Stimulated activated CD8-positive, alpha-beta memory T cell treated with anti-CD3 and anti-CD28 coated beads, Interleukin-12 subunit alpha, Interleukin-12 subunit beta, amount 100 ng/mL, for 1 hour (primary cell): ENCODE measurements around the gene OR52B2.
"Not testable (repeated sequence)": the region's sequence is repeated elsewhere in the genome, so short reads cannot be mapped to it uniquely, and the experiment has no call there.

ENCODE experiments used
- DNase-seq: peaks from one replicate; pipeline ENCODE4 v3.0.0-alpha.2; 2020; ENCODE audit warnings: low read depth

Gene OR52B2

GRCh38 chr11:6152126-6152525 lies 18.0 kb downstream of the OR52B2 start:
- DNase-seq: no peak

- no peak for DNase-seq
Measured at GRCh38 chr11:6151117-6151516, 19.0 kb downstream of the OR52B2 start.

DNA sequence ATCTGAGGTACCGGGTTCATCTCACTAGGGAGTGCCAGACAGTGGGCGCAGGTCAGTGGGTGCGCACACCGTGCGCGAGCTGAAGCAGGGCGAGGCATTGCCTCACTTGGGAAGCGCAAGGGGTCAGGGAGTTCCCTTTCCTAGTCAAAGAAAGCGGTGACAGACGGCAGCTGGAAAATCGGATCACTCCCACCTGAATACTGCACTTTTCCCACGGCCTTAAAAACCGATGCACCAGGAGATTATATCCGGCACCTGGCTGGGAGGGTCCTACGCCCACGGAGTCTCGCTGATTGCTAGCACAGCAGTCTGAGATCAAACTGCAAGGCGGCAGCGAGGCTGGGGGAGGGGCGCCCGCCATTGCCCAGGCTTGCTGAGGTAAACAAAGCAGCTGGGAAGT lies 26.4 kb downstream of the OR52B2 start:
- DNase-seq: not testable (repeated sequence)

GRCh38 chr11:6142936-6143335 lies 27.2 kb downstream of the OR52B2 start:
- DNase-seq: no peak

DNA sequence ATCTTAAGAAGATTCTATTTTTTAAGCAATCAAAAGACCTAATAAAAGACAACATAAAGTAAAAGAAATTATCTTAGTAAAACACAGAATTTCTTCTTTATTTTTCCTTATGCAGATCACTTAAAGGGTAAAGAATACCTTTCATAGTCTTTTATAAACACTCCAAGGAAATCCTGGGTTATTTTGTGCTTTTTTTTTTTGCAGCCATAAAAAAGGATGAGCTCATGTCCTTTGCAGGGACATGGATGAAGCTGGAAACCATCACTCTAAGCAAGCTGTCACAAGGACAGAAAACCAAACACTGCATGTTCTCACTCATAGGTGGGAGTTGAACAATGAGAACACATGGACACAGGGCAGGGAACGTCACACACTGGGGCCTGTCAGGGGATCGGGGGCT lies 34.2 kb downstream of the OR52B2 start:
- not testable (repeated sequence) for DNase-seq

- DNase-seq: no peak
Measured at GRCh38 chr11:6132431-6132830, 37.7 kb downstream of the OR52B2 start.

DNA sequence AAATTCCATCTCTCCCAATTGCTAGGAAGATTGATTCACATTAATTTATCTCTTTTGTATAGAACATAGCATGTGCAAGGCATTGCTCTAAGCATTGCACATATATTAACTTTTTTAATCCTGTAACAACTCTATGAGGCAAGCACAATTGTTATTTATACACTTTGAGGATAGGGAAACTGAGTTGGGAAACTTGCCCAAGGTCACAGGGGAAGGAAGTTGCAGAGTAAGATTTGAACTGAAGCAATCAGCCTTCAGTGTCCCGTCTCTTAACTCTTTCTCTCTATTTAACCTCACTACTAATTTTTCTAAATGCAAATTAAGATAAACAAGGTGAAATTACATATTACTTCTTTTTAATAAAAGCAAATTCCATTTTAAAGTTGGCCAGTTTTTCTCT lies 40.5 kb downstream of the OR52B2 start:
- DNase-seq: no peak

- no peak for DNase-seq
Measured at GRCh38 chr11:6129011-6129410, 41.1 kb downstream of the OR52B2 start.

GRCh38 chr11:6127881-6128280 lies 42.2 kb downstream of the OR52B2 start:
- no peak for DNase-seq

- DNase-seq: no peak
Measured at GRCh38 chr11:6124245-6124644, 45.9 kb downstream of the OR52B2 start.
